HuH-7 (cell line): Measurements from ENCODE around the gene CRBN.
A peak's percentile ranks its signal among the peaks of the same experiment; 100 is the strongest.

Experiments used
- DNase-seq: peaks from one replicate; pipeline ENCODE4 v3.0.0; 2011; ENCODE audit warnings: low spot score

CRBN gene

GRCh38 chr3:3179407-3180094 lies at the start of gene CRBN:
CRBN (minus strand) TSS chr3:3179691; CDS start chr3:3179687, 4 bp downstream.
- DNase-seq: peak; percentile 94

DNA sequence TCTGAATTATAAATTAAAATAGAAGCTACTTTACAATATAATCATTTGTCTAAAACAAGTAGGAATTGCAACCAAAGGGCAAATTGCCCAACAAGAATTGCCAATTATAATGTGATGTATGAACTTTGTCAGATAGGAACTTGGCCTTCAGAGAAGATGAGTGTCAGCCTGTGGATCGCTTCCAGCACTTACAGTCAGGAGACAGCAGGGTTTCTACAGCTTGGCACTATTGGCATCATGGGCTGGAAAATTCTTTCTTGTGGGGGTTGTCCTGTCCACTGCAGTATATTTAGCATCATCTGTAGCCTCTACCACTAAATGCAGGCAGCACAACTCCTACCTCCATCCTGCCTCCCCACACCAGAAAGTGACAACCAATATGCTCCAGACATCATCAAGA lies 48.1 kb upstream of the CRBN start:
- DNase-seq: no peak

GRCh38 chr3:3221528-3221927 lies 42.0 kb upstream of the CRBN start:
- DNase-seq: no peak

DNA sequence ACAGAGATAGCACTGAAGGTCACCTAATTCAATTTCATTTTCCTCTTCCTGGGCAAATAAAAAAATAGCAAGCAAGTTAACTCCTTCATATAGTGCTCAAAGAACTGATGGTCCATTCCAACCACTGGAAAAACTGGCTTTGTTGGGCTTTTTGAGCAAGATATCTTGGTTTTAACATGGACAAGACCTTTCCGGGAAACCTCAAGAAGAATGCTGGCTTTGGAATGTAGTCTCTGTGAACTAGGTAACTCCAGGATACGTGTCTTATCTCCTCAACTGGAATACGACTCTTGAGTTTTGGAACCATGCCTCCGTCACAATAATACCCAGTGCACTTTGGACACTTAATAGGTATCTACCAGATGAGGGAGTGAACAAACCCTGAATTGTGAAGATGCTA lies 36.9 kb upstream of the CRBN start:
- no peak for DNase-seq

- no peak for DNase-seq
Observed at GRCh38 chr3:3212781-3213440, 33.4 kb upstream of the CRBN start.

DNA sequence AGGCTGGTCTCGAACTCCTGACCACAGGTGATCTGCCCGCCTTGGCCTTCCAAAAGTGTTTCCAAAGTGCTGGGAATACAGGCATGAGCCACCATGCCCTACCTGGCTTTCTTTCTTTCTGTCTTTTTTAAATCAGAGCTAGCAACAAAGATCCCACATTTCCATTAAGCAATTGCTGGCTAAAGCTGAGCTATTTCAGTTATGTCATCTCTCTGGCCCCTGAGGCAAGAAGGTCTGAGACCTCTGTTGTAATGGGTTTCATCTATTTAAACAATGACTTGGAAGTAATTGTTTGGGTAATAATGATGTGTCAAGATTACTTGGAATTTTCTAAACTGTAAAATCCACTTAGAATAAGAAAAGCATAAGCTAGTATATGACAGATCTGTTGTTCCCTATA lies 30.2 kb upstream of the CRBN start:
- DNase-seq: no peak

DNA sequence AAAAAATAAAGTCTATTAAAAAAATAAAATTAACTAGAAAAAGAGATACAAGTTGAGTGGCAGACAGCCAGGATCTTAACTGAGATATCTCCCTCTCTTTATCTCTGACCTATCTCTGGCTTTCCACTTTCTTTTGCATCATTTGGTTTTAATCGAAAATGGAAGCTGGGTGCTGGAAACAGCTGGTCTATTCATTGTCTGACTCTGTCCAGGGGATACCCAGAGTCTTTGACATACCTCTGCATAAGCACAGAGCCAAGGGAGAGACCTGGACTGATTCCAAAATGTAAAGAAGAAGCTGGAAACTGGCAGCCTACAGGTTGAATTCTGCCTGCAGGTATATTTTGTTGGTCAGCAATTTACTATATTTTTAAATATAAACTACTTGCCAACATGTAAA lies 29.6 kb upstream of the CRBN start:
- no peak for DNase-seq

- DNase-seq: no peak
Observed at GRCh38 chr3:3201611-3202010, 22.1 kb upstream of the CRBN start.

- DNase-seq: peak; percentile 34
Observed at GRCh38 chr3:3200632-3201212, 21.2 kb upstream of the CRBN start.

DNA sequence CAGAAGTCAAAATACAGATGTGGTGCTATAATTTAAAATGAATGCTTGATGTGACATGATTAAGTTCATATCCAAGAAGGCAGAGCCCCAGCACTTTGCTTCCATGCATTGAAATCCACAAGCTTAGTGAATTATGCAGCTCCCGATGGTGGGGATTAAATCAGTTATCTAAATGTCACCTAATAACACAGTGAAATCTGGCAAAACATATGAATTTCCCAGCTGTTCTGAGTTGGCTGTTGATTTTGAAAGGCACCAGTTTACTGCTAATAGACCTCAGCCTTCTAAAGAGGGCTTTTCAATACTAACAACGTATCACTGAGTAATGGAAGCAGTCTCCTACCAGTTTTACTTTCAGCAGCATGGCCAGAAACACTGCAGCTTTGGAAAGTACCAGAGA lies 19.8 kb upstream of the CRBN start:
- no peak for DNase-seq

DNA sequence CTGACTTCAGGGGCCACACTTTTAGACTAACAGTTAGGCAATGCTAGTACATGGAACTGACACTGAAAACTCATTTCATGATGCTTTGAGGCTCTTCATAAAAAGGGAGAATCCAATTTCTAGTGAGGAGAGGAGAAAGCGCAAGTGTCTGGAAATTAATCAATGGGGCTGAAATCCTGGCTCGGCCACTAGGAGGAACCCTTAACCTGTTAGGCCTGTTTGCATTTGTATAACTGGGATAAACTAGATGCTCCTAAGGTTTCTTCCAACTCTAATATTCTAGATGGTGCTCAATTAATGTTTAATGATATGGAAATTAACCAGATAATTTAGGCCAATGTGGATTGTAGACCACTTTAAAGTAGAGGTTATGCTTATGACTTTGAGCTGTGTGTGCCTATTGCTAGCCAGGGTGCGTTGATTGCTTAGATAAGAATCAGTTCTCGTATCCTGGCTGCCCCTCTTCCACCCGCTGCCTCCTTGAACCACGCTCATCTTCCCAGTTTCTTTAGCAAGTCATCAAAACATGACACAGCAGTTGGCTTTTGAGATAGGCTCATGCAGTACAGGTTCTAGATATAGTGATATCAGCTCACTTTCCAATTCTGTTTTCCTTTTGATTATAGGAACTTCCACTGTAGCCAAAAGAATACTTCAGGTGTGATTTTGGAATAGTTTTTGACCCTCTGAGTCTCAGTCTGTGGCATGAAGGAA lies 16.8 kb upstream of the CRBN start:
- DNase-seq: no peak

- no peak for DNase-seq
Observed at GRCh38 chr3:3194861-3195260, 15.4 kb upstream of the CRBN start.

DNA sequence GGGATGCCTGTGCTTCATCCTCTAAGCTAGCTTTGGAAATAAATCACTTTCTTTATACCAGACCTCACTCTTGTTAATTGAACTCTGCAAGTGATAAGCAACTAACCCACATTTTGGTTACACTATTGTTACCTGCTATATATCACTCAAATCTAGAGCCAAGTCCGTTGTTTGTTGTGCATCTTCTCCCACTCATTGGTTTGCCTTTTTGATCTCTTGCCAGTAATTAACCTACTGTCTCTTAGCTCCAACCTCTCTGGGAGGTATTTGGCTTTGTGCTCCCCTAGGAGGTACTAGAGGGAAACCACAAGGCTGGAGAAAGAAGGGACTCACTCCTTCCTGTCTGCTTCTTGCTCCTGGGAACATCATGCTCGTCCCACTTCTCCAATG lies 12.8 kb upstream of the CRBN start:
- DNase-seq: no peak

DNA sequence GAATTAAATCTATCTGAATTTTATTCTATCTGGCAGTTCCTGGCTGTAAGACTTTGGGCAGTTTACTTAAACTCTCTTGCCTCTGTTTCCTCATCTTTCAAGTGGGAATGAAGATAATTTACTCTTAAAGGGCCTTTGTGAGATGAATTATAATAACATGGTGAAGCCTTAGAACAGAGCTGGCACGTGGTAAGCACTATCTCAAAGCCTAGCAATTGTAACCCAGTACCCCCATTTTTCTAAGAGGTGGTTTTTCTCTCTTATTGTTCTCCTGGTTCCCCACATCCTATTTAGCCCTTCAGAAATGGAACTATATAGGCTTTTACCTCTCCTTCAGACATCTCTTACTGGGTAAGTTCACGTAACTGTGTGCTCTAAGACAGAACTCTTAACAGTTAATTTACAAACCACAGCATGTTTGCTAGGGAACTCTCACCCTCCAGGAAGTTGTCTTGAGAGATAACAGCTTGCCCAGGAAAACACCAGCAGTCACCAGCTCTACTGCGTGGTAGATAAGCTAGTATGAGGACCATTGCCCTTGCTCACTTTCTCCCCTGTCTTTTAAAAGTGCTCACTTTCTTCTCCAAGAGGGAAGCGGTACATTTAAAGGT lies 12.3 kb upstream of the CRBN start:
- DNase-seq: no peak

- no peak for DNase-seq
Observed at GRCh38 chr3:3189961-3190360, 10.5 kb upstream of the CRBN start.

DNA sequence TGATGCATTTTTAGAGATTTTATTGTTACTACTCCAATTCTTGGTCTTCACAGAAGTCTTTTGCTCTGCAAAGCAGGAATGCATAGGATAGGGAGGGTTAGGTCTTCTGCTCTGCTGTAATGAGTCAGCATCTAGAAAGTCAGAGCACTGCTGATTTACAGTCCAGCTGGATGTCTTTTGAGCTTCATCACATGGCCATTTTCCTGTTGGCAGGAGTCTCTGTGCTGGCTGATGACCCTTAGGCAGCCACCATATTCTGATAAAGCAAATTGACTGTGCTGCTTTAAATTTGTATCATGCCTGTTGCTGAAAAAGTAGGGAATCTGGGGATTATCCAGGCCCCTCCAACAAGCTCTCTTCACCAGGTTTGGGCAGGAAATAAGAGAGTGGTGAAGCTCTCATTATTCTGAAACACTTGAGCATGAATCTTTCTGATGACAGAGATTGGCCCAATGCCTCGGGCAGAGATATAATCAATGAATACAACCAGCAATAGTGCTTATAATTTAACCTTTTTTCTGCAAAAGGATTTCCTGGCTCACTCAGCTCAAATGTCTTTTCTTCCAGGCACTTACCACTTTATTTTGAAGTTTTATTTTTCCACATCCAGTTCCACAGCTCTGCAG lies 9.7 kb upstream of the CRBN start:
- DNase-seq: no peak

- no peak for DNase-seq
Observed at GRCh38 chr3:3184876-3185275, 5.4 kb upstream of the CRBN start.

DNA sequence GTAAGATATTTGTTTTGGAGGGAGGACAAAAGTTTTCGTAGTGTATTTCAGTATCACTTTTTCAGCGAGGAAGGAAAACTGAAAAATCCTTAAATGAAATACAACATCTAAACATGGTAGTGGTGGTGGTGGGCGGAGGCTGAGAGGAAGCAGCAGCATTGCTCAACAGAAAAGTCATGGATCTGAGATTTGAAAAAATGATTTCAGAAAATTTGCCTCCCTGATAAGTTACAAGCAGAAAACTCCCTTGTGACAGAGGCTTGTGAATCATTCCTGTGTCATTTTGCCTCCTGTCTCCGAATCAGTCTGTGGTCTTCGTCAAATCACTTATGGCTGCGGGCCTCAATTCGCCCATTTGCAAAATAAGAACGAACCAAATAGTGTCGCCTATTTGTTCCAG lies 965 bp upstream of the CRBN start:
- no peak for DNase-seq

DNA sequence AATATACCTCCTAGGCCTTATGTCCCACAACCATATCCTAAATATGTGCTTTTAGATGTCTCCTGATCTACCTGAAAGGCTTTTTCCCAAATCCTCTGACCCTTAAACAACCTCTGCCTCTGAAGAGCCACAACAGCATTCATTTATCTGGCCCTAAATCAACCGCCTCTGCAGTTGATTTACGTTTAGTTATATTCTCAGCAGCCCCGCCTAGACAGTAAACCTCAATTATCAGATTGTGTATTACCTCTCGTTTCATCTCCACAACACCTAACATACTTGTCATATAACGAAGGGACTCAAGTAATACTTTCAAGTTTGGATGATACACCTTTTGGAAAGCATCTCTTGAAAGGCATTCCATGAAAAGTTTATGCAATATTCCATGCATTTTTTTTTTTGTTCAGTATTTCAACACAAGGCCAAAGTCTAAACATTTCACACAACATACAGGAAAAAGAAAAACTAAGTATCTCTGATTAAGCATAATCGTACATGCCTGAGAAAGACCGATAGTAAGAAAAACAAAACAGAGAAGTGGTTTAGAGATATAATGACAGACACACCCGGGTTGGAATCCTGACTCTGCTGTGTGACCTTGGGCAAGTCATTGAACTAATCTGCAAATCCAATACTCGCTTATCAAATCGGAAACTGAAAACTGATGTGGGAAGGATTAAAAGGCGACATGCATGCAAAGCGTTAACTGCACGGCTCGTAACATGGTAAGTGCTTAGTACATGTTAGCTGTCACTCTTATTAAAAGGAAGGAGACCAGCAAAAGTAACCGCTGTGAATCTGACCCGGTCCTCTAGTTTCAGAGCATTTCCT lies 778 bp downstream of the CRBN start:
- DNase-seq: no peak

- no peak for DNase-seq
Observed at GRCh38 chr3:3177861-3178497, 1.5 kb downstream of the CRBN start.

DNA sequence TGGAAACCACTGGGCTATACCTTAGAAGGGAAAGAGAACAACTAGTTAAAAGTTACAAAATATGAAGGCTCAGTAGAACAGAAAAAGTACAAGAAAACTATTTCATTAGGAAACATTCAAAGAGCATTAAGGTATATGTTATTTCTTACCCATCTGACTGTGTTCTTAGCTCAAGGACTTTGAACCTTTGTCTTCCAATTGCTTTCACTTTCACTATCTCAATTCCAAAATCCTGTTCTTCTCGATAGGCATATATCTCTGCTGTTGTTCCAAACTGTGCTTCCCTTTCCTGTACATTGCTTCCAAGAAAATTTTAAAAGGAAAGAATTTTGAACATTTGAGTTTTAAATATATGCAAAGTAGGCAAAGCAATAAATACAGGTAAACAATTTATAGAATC lies 6.9 kb downstream of the CRBN start:
- DNase-seq: no peak
